ENCODE data around the gene AATK. TPM values are rescaled to one million over a fixed set of nuclear protein-coding genes. Genes with fewer than 3 reads are reported as not detected.

The AATK gene
- total and polyA plus RNA-seq, 2 donors (not counting 3 experiments of a cell fraction or from before 2014, with no cell fraction given): 0.69 to 1.00 TPM

DNA sequence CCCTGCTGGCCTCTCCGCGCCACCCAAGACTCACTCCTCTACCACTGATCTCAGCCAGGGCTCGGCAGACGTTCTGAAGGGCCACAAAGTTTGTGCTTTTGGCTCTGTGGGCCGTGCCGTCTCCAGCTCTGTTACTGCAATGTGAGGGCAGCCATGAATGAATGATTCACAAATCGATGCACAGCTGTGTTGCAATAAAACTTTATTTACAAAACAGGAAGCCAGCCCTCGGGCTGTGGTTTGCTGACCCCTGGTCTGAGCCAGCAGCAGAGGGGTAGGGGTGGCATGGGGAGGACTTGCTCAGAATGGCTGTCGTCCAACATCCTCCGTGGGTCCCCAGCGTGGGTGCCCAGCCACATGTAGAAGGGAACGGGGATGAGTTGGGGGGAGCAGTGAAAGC lies 63.7 kb downstream of the AATK start:
- Histone ChIP-seq H3K4me2 (ENCODE audit: insufficient read depth, low read length) (no peak overlapping the region), H4K20me1 (replicated peaks; ENCODE audit: control insufficient read depth, extremely low read depth, insufficient read depth, low read length) (no peaks in the 10 kb centered on the region), H3K4me3 (replicated peaks in 1 of 3; ENCODE audit: insufficient read depth in 1 of 3, low read depth in 1 of 3, low read length in 3 of 3) (no peak overlapping the region), H3K9me3 (replicated peaks; ENCODE audit: control insufficient read depth, insufficient read depth, low read length) (no peaks in the 10 kb centered on the region), H3K27me3 (ENCODE audit: control insufficient read depth in 2 of 2, insufficient read depth in 2 of 2, low read length in 2 of 2) (no peaks in the 10 kb centered on the region), H3K36me3 (ENCODE audit: control insufficient read depth in 2 of 2, extremely low read depth in 1 of 2, insufficient read depth in 2 of 2, low read length in 2 of 2) (no peaks in the 10 kb centered on the region), H3K79me2 (ENCODE audit: control insufficient read depth, insufficient read depth, low read length) (no peaks in the 10 kb centered on the region), H3K27ac (ENCODE audit: insufficient read depth, low read depth, low read length) (no peak overlapping the region), H3K4me1 (ENCODE audit: control insufficient read depth, extremely low read depth, insufficient read depth, low read length) (no peaks in the 10 kb centered on the region), H3K9ac (replicated peaks; ENCODE audit: extremely low read depth, insufficient read depth, low read length) (no peak overlapping the region), H3K9me1 (replicated peaks; ENCODE audit: control insufficient read depth, extremely low read depth, insufficient read depth, low read length) (no peaks in the 10 kb centered on the region), H2AFZ (ENCODE audit: low read depth, low read length) (no peak overlapping the region)
- DNase-seq (ENCODE audit: low read depth, low spot score) (no peak), FAIRE-seq (no peak)
- dilution Hi-C loops (cut with MboI; ENCODE audit: extremely low pct_ligation_motif_present, low sequenced_read_pairs): no loop called here
- no peak for TF ChIP-seq JUN (IDR thresholded peaks at IDR 0.05; ENCODE audit: borderline replicate concordance, insufficient read depth, insufficient read length, low read depth)
- TF ChIP-seq POLR2A (IDR thresholded peaks at IDR 0.05; ENCODE audit: low read depth, low read length): no peak
- no peak for TF ChIP-seq MYC (IDR thresholded peaks at IDR 0.05; ENCODE audit: low read depth, low read length)
- no peak for TF ChIP-seq FOS (IDR thresholded peaks at IDR 0.05; ENCODE audit: borderline replicate concordance, insufficient read depth, low read length)
- TF ChIP-seq POLR2AphosphoS5 (IDR thresholded peaks at IDR 0.05; ENCODE audit: insufficient read depth, low read depth, low read length): no peak
- TF ChIP-seq, protein P1, sequence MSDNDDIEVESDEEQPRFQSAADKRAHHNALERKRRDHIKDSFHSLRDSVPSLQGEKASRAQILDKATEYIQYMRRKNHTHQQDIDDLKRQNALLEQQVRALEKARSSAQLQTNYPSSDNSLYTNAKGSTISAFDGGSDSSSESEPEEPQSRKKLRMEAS (IDR thresholded peaks at IDR 0.05; ENCODE audit: insufficient read depth, insufficient read length): no peak
- no peak for TF ChIP-seq GATA2 (IDR thresholded peaks at IDR 0.05; ENCODE audit: insufficient read depth, insufficient read length, low read depth, low read length)
- TF ChIP-seq, protein P2, sequence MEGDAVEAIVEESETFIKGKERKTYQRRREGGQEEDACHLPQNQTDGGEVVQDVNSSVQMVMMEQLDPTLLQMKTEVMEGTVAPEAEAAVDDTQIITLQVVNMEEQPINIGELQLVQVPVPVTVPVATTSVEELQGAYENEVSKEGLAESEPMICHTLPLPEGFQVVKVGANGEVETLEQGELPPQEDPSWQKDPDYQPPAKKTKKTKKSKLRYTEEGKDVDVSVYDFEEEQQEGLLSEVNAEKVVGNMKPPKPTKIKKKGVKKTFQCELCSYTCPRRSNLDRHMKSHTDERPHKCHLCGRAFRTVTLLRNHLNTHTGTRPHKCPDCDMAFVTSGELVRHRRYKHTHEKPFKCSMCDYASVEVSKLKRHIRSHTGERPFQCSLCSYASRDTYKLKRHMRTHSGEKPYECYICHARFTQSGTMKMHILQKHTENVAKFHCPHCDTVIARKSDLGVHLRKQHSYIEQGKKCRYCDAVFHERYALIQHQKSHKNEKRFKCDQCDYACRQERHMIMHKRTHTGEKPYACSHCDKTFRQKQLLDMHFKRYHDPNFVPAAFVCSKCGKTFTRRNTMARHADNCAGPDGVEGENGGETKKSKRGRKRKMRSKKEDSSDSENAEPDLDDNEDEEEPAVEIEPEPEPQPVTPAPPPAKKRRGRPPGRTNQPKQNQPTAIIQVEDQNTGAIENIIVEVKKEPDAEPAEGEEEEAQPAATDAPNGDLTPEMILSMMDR (IDR thresholded peaks at IDR 0.05; ENCODE audit: extremely low read depth in 1 of 2, insufficient read depth in 1 of 2, low read depth in 1 of 2, low read length in 2 of 2): no peak
- TF ChIP-seq EZH2 (IDR thresholded peaks at IDR 0.05; ENCODE audit: borderline replicate concordance, low read depth, low read length, severe bottlenecking): no peak
- intact Hi-C loops (cut with micrococcal nuclease): no loop called here
- ChIA-PET CTCF (interaction anchor here (0.6 to 3.5 kb wide), 13 partner anchors 8 to 114 kb away, joined by 3 to 62 read pairs (median 4); no protein-coding TSS in a partner anchor), POLR2A (no interaction called here)
- no TSS peak for BruUV-seq (replicated peaks)

Data from endothelial cell of umbilical vein (primary cell).